Upper lobe of left lung (tissue), 4 donors: Measurements from ENCODE around the gene AOAH.

ENCODE experiments used
- CTCF ChIP-seq, 6 experiments: fragments of 450-650 bp in 4 of 6; fragments of 200-600 bp in 2 of 6; sonication (generic) in 2 of 6; IDR thresholded peaks; one replicate each; pipeline ENCODE4 v1.5.1; 2016 to 2019; ENCODE audit warnings: antibody characterized with exemption in 6 of 6
- EP300 ChIP-seq, 4 donors: sonication (generic); formaldehyde crosslinking; IDR thresholded peaks; one replicate each; pipeline ENCODE4 v1.5.1; 2017; ENCODE audit warnings: antibody characterized with exemption in 4 of 4, control low read depth in 2 of 4
- POLR2AphosphoS5 ChIP-seq, 2 donors: sonication (generic); formaldehyde crosslinking; IDR thresholded peaks; one replicate each; pipeline ENCODE4 v1.5.1; 2017; ENCODE audit warnings: antibody characterized with exemption in 2 of 2

- TF ChIP-seq EP300 (IDR thresholded peaks at IDR 0.05) (no peak), CTCF (IDR thresholded peaks at IDR 0.05) (no peak), POLR2AphosphoS5 (IDR thresholded peaks at IDR 0.05) (no peak)
These were observed 46.4 kb downstream of the AOAH start for GRCh38 chr7:36677769-36678437.
